Tongue (tissue), 2 donors: Measurements from ENCODE around the gene TMEM138. TPM values are rescaled to one million over a fixed set of nuclear protein-coding genes. Genes with fewer than 3 reads are reported as not detected.

Experiments used
- DNase-seq: peaks from one replicate; pipeline ENCODE4 v3.0.0-alpha.2; 2015
- total RNA-seq: library from RNA; depleted of rRNA; stranded (reverse); fragments of >200 nt; gene quantifications from one replicate; pipeline ENCODE4 v1.2.3, GENCODE V29; 2014

The TMEM138 gene
- total RNA-seq, 1 donor from 2014 or later, result 8.1 TPM

DNA sequence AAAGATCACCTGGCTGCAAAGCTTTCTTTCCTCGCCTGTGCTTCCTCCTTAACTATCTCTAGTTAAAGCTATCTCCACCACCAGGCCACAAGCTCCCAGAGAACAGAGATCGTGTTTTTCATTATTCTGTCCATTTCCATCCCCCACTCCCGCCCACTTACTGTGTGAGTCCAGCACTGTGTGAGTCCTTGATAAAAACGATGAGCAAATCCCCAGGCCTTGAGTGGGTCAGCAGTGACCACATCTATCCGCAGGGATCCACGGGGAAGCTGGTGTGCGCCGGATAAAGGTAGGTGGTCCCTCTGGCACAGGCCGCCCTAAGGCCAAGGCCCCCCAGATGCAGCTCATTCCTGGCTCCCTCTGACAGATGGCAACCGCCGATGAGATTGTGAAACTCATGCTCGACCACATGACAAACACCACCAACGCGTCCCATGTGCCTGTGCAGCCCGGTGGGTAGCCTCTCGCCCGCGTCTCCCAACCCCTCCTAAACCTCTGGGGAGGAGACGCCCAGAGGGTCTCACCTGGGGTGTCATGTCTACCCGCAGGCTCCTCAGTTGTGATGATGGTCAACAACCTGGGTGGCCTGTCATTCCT, 19.9 kb upstream of the TMEM138 start:
- no peak for DNase-seq

DNA sequence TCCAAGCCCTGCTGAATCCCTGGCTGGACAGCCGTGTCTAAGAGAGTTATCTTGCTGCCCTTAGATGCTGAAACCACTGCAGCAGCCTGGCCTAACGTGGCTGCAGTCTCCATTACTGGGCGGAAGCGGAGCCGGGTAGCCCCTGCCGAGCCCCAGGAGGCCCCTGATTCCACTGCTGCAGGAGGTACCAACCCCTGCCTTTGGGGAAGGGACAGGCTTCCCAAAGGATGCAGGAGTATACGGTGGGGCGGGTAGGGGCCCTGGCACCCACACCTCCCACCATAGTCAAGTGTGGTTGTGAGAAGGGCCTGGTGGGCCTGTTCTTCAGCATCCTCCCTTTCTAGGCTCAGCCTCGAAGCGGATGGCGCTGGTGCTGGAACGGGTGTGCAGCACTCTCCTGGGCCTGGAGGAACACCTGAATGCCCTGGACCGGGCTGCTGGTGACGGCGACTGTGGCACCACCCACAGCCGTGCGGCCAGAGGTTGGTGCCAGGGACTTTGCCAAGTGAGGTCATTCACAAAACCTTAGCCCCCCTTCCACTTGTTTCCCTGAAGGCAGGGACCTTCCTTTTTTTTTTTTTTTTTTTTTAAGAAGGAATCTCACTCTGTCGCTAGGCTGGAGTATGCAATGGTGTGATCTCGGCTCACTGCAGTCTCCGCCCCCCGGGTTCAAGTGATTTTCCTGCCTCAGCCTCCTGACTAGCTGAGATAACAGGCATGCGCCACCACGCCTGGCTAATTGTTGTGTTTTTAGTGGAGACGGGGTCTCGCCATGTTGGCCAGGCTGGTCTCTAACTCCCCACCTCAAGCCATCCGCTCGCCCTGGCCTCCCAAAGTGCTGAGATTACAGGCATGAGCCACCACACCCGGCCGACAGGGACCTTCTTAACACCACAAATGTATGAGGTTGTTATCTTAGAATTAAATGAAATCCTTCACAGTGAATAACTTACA, 18.1 kb upstream of the TMEM138 start:
- no peak for DNase-seq

DNA sequence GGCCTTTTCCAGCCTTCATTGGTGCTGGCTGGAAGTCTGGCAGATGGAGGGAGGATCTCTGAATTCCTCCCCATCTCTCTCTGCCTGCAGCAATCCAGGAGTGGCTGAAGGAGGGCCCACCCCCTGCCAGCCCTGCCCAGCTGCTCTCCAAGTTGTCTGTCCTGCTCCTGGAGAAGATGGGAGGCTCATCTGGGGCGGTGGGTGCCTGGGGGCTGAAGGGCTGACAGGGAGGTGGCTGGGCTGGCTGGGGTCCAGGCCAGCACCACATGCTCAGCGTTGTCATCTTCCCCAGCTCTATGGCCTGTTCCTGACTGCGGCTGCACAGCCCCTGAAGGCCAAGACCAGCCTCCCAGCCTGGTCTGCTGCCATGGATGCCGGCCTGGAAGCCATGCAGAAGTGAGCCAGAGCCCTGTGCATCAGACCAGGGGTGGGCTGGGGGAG, 17.0 kb upstream of the TMEM138 start:
- peak; percentile 67 for DNase-seq

DNA sequence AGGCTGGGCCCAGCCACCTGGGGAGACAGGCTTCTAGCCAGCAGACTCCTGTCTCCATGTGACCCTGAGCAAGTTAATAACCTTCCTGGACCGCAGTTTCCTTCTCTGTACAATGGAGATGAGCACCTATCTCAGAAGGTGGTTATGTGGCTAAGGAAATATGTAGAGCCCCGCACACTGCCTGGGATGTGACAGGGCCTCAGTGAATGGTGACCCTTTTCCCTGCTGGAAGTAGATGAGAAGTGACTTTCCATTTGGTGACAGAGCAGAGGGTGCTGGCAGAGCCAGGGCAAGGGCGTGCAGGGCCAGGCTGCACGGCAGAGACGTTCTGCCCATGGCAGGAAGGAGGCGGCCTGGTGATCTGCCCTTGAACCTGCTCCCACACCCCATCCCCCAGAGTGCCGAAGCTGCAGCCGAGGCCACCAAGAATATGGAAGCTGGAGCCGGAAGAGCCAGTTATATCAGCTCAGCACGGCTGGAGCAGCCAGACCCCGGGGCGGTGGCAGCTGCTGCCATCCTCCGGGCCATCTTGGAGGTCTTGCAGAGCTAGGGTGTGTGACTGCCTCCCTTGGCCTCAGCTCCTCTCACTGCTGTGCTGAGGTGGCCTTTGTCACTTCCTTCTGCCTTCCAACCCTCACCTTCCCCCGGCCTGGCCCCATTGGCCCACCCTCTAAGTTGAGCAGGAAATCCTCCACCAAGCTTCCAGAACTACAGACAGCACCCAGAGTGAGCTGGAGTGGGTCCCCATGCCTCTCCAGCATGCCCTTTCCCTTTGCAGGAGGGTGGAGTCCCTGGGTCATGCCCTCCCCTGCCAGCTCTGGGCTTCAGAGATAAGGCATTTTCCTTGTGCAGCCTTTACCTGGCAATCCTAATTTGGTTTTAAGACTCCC, 16.0 kb upstream of the TMEM138 start:
- no peak for DNase-seq

DNA sequence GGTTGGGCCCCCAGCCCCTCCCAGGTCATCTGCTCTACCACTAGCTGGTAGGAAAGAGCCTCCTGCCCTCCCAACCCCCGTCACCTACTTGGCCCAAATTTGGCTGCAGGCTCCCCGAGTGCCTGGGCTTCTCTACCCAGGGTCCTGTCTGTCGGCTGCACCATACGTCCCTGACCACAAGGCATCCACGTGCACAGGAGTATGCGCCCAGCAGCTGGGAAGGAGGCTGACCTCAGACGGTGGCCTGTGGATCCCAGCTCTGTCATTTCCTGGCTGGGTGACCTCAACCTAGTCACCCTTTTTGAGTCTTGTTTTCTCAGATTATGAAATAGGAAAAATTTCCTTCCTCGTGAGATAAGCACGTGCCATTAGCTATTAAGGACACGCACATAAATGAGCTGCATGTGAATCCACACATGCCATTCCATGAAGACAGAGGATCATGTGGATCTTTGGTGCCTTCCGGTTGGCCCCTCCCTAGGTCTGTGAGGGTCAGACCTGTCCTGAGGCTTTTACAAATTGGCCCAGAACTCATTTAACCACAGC, 14.2 kb upstream of the TMEM138 start:
- DNase-seq, result no peak

DNA sequence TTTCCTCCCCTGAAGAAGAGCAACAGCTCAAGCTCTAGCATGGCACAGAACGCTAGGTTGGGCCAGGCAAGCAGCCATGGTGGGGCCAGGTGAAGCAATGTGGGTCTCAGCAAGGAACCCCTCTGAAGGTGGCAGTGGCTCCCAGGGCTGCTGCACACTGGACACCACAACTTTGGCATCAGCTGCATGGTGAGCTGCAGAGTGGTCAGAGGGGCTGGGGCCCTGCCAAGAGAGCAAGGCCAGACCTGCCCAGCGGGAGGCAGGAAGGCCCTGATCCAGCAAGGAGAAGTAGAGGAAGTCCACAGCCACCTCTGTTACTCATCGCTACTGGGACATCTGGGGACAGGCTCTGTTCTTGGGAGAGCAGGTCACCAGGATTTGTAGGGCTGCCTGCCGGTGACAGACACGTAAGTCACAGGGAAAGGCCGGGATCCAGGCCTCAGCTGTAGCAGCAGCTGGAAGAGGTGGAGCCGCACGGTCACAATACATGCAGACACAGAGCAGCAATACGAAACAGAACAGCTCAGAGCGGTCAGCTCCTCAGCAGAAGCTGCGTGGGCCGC, 12.9 kb upstream of the TMEM138 start:
- DNase-seq, result no peak

DNA sequence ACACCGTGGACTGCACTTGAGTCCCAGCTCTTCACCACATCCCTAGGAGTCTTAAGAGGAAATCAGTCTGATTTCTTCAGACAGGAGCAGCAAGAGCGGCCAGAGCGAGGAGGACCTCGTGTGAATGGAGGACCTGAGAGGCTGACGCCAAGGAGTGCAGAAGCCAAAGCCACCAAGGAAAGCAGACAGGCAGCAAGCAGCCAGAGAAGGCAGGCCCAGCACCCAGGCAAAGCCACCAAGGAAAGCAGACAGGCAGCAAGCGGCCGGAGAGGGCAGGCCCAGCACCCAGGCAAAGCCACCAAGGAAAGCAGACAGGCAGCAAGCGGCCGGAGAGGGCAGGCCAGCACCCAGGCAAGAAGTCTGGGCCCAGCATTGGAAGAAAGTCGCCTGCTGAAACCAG, 12.3 kb upstream of the TMEM138 start:
- DNase-seq, result no peak

DNA sequence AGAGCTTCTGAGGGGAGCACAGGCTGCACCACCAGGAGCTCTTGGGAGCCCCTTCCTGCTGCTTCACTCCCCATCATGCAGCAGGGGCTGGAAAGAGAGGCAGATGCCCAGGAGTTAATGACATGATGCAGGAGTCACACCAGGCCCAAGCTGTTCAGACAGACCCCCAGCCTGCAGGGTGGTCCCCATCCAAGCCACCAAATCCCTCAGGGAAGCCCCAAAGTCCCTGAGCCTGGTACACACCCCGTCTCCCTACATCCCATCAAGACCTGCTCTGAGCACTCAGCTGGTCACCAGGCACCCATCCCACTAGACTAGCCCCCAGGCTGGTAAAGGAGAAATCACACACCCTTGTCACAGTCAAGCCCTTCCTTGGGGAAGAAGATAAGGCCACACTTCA, 11.8 kb upstream of the TMEM138 start:
- DNase-seq, result no peak

DNA sequence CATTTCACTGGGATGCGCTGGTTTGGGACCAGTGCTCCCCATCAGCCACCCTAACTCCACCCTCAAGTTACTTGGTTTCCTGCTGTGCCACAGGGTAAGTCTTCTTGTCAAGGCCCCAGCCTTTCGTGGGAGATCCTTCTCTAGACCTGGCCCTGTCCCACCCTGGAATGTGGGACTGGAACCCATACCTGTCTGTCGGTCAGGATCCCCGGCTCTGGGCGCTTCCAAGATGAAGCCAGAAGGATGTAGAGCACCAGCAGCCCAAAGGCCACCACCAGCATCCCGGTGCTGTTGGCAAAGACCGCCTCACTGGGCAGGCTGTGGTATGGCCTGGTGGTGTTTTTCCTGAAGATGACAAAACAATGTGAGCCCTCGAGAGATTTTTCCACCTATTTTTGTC, 11.4 kb upstream of the TMEM138 start:
- DNase-seq, result no peak

DNA sequence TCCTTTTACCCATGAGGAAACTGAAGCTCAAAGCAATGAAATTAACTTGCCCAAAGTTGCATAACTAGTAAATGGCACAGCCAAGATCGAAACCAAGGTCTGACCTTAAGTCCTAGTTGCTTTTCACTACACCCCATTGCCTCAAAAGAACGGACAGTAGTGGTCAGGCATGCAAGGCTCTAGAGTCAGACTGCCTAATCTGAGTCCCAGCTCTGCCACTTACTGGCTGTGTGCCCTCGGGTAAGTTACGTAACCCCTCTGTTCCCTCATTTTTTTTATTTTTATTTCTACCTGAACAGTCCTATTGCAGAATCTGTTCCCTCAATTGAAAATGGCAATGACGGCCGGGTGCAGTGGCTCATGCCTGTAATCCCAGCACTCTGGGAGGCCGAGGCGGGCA, 10.1 kb upstream of the TMEM138 start:
- no peak for DNase-seq

DNA sequence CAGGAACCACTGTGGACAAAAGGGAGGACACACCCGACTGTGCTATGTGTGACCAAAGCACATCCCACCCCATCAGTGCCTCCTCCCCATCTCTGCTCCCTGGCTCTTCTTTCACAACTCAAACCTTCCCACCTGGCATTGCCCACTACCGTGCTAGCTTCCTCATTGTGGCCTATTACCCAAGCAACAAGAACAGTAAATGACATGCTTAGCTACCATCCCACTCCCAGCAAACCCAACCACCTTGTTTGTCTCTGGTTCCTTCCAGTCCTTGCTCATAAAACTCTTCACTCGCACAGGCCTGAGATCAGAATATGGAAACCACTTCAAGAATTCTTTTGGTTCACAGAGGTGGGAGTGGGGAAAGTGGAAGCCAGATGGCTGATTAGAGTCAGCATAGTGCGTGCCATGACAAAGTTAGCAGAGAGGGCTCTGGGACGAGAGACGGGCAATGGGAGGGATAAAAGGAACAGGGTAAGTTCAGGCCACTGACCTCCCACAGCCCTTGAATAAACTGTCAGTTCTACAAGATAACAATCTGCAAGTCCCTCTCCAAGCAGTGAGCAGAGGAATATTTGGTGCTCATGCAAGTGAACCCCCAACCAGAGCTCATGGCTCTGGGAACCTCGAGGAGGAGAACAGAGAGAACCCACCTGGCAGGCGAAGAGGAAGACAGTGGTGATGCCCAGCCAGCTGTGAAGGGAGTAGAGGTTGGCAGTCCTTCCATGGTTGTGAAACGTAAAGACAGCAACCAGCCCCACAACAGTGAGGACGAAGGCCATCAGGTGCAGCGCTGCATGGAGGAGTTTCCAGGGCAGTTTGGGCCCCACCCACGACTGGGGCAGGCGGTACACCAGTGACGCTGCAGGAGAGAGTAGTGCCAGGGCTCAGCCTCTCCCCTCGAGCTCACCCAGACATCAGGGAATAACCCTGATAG, 8.8 kb upstream of the TMEM138 start:
- no peak for DNase-seq

DNA sequence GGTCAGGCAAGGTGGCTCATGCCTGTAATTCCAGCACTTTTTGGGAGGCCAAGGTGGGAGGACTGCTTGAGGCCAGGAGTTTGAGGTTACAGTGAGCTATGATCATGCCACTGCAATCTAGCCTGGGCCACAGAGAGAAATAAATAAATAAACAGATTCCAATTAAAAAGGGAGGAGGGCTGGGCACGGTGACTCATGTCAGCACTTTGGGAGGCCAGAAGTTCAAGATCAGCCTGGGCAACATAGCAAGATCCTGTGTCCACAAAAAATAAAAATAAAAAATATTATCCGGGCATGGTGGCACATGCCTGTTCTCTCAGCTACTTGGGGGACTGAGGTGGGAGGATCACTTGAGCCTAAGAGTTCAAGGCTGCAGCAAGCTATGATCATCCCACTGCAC, 8.0 kb upstream of the TMEM138 start:
- no peak for DNase-seq

DNA sequence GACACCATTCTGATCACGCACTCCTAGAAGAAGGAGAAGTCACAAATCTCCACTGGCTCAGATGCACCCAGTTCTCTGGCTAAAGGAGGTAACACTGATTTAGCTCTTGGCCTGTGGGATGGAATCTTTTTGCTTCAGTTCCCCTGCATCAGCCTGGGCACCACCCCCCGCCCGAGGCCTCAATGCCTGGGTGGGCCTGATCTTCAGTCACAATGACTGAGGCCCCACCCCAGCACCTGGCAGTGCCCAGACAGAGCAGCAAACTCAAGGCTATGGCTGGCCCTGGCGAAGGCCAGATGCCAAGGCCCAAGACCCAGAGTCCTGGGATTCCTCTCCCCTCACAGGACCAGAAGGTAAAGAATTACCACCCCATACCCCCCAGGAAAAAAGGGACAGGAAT, 5.5 kb upstream of the TMEM138 start:
- no peak for DNase-seq

DNA sequence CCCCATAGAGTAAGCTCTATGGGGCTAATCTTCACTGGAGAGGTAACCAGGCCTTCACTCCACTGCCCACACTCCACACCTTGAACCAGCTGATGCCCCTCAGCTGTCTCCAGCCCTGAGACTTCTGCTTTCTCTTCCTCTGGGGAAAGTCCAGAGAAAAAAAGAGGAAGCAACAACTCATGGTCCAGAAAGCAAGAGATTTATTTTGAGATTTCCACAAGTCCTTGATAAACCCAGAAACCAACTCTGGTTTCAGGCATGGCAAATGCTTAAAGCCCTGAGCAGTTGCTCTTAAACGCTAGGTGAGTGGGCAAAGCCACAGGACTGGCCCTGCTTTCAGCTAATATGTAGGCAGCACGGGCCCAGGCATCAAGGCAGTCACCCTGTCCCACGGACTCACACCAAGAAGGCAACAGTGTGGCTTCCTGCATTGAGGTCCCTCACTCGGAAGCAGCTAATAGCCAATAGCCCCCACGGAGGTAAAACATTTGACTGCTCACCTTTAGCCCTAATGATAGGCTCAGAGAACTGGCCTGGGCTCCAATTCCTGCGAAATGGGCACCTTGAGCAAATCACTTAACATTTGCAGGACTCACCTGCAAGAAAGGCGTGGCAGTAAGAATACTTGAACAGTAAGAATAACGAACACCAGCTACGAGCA, 4.8 kb upstream of the TMEM138 start:
- no peak for DNase-seq

DNA sequence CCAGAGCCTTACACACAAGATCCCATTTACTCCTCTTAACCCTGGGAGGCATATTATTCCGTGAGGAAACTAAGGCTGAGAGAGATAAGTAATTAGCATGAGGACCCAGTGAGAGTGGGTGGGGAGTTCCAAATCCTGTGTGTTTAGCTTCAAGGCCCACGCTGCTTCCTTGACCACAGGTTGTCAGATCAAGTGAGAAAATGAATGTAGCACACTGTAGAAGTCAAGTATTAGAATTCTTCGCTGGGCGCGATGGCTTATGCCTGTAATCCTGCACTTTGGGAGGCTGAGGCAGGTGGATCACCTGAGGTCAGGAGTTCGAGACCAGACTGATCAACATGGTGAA, 4.3 kb upstream of the TMEM138 start:
- DNase-seq, result no peak

DNA sequence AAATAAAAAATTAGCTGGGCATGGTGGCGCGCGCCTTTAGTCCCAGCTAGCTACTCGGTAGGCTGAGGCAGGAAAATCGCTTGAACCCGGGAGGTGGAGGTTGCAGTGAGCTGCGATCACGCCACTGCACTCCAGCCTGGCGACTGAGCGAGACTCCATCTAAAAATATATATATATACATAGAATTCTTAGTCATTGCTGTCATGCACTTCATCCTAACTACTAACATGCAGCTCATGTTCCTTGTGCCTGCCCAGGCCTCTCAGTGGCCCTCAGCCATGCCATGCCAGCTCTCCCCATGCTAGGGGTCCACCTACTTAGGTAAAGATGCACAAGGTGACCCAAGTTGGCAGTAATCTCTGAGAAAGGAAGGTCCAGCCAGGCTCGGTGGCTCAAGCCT, 3.6 kb upstream of the TMEM138 start:
- no peak for DNase-seq

DNA sequence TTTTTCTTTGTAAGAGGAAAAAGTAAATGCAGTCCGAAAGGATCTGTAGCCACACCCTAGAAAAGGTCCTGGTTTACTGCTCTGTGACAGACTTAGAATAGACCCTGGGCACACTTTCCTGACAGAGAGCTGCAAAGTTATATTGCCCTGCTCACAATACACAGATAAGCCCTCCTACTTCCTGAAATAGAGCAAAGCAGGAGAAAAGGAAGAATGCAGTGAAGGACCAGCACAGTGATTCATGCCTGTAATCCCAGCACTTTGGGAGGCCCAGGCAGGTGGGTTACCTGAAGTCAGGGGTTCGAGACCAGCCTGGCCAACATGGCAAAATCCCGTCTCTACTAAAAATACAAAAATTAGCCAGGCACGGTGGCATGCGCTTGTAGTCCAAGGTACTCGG, 2.7 kb upstream of the TMEM138 start:
- no peak for DNase-seq

DNA sequence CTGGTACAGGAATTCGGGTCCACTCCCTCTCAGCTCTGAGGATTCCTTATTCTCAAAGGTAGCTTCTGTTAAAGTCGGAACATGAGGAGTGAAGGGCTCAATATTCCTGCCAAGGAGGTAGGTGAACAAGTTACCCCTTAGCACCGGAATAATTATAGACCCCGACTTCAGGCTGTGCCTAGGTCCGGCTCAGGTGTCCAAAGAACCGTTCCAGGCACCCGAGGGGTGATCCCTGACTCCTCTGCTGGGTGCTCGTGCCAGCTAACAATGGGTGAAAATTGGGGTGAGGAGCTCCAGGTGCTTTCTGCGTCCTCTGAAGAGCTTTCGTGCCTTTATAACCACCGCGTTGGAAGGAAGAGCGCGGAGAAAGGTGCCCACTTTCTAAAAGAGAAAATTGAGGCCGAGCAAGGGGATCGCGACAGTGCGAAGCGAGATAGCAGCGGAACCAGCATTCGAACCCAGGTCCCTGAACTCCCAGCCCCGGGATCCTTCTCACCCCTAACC, 885 bp upstream of the TMEM138 start:
- no peak for DNase-seq

DNA sequence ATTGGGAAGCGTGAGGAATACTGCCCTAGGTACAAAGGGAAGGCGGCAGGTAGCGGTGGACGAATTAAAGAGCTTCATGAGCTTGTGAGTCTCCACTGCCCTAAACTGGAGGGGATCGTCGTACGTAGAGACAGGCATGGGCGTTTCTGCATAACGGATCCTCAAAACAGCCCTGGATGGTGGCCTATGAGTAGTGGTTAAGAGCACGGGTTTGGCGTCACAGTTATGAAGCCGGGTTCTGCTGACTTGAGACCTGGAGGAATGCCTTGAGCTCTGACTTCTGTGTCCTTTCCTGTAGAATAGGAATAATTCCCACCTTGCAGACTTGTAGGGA, 335 bp downstream of the TMEM138 start:
- DNase-seq, result no peak

DNA sequence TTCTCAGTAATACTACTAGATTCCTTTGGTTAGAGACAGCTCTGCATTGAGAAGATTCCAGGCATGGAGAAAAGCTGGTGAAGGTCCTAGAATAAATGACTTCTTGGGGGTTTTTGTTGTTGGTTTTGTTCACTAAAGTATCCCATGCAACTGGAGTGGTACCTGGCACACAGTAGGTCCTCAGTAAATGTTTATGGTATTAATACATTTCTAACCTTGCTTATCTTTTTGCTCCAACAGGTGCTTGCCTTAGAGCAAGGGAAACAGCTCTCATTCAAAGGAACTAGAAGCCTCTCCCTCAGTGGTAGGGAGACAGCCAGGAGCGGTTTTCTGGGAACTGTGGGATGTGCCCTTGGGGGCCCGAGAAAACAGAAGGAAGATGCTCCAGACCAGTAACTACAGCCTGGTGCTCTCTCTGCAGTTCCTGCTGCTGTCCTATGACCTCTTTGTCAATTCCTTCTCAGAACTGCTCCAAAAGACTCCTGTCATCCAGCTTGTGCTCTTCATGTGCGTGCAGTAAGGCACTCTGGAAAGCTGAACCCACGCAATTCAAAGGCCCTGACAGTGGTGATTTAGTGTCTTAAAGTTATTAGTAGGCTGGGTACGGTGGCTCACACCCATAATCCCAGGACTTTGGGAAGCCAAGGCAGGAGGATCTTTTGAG, 2.0 kb downstream of the TMEM138 start:
- DNase-seq, result no peak
